ENCODE data around the gene DIPK1A.

The DIPK1A gene

GRCh38 chr1:92953491-92953890 lies 7.8 kb downstream of the DIPK1A start:
- no peak for DNase-seq (ENCODE audit: low read depth in 1 of 2, low spot score in 1 of 2)

- no peak for DNase-seq (ENCODE audit: low read depth in 1 of 2, low spot score in 1 of 2)
Observed at GRCh38 chr1:92952714-92953113, 8.5 kb downstream of the DIPK1A start.

- no peak for DNase-seq (ENCODE audit: low read depth in 1 of 2, low spot score in 1 of 2)
Observed at GRCh38 chr1:92951141-92951582, 10.1 kb downstream of the DIPK1A start.

- DNase-seq (ENCODE audit: low read depth in 1 of 2, low spot score in 1 of 2), result no peak
Observed at GRCh38 chr1:92949937-92950817, 11.1 kb downstream of the DIPK1A start.

- DNase-seq (ENCODE audit: low read depth in 1 of 2, low spot score in 1 of 2), result no peak
Observed at GRCh38 chr1:92948071-92948470, 13.2 kb downstream of the DIPK1A start.

GRCh38 chr1:92945748-92946270 lies 15.5 kb downstream of the DIPK1A start:
- no peak for DNase-seq (ENCODE audit: low read depth in 1 of 2, low spot score in 1 of 2)

- DNase-seq (ENCODE audit: low read depth in 1 of 2, low spot score in 1 of 2), result no peak
Observed at GRCh38 chr1:92944901-92945747, 16.1 kb downstream of the DIPK1A start.

GRCh38 chr1:92943502-92943847 lies 17.8 kb downstream of the DIPK1A start:
- DNase-seq (ENCODE audit: low read depth in 1 of 2, low spot score in 1 of 2), result no peak

- no peak for DNase-seq (ENCODE audit: low read depth in 1 of 2, low spot score in 1 of 2)
Observed at GRCh38 chr1:92940541-92940940, 20.7 kb downstream of the DIPK1A start.

GRCh38 chr1:92937731-92938130 lies 23.5 kb downstream of the DIPK1A start:
- DNase-seq (ENCODE audit: low read depth in 1 of 2, low spot score in 1 of 2), result no peak

- no peak for DNase-seq (ENCODE audit: low read depth in 1 of 2, low spot score in 1 of 2)
Observed at GRCh38 chr1:92936865-92937264, 24.4 kb downstream of the DIPK1A start.

GRCh38 chr1:92934395-92935378 lies 26.6 kb downstream of the DIPK1A start:
- DNase-seq (ENCODE audit: low read depth in 1 of 2, low spot score in 1 of 2), result no peak

- DNase-seq (ENCODE audit: low read depth in 1 of 2, low spot score in 1 of 2), result no peak
Observed at GRCh38 chr1:92933459-92933858, 27.8 kb downstream of the DIPK1A start.

- no peak for DNase-seq (ENCODE audit: low read depth in 1 of 2, low spot score in 1 of 2)
Observed at GRCh38 chr1:92931691-92932090, 29.6 kb downstream of the DIPK1A start.

GRCh38 chr1:92929461-92929860 lies 31.8 kb downstream of the DIPK1A start:
- DNase-seq (ENCODE audit: low read depth in 1 of 2, low spot score in 1 of 2), result no peak

- no peak for DNase-seq (ENCODE audit: low read depth in 1 of 2, low spot score in 1 of 2)
Observed at GRCh38 chr1:92927870-92928269, 33.4 kb downstream of the DIPK1A start.

GRCh38 chr1:92926873-92927272 lies 34.4 kb downstream of the DIPK1A start:
- DNase-seq (ENCODE audit: low read depth in 1 of 2, low spot score in 1 of 2), result no peak

GRCh38 chr1:92924501-92924900 lies 36.8 kb downstream of the DIPK1A start:
- DNase-seq (ENCODE audit: low read depth in 1 of 2, low spot score in 1 of 2), result no peak

- DNase-seq (ENCODE audit: low read depth in 1 of 2, low spot score in 1 of 2), result no peak
Observed at GRCh38 chr1:92923664-92924063, 37.6 kb downstream of the DIPK1A start.

- DNase-seq (ENCODE audit: low read depth in 1 of 2, low spot score in 1 of 2), result no peak
Observed at GRCh38 chr1:92922356-92923035, 38.8 kb downstream of the DIPK1A start.

Measured in stimulated activated CD4-positive, alpha-beta T cell treated with anti-CD3 and anti-CD28 coated beads, Interleukin-15, amount 100 ng/mL, for 1 hour (primary cell).